Renal cortical epithelial cell (primary cell): ENCODE data around the gene BCL3. TPM values are rescaled to one million over a fixed set of nuclear protein-coding genes. Genes with fewer than 3 reads are reported as not detected.
A peak's percentile ranks its signal among the peaks of the same experiment; 100 is the strongest.
"Not testable (repeated sequence)": the region's sequence is repeated elsewhere in the genome, so short reads cannot be mapped to it uniquely, and the experiment has no call there.

Source experiments
- DNase-seq: peaks from one replicate; pipeline ENCODE4 v3.0.0-alpha.2; 2011; ENCODE audit warnings: low read depth
- total RNA-seq: library from RNA; depleted of rRNA; stranded (reverse); fragments of >200 nt; gene quantifications from 2 replicates; pipeline ENCODE4 v1.2.3, GENCODE V29; 2014

Gene BCL3
- 2.3 and 10.8 TPM in 2 replicates for total RNA-seq

DNA sequence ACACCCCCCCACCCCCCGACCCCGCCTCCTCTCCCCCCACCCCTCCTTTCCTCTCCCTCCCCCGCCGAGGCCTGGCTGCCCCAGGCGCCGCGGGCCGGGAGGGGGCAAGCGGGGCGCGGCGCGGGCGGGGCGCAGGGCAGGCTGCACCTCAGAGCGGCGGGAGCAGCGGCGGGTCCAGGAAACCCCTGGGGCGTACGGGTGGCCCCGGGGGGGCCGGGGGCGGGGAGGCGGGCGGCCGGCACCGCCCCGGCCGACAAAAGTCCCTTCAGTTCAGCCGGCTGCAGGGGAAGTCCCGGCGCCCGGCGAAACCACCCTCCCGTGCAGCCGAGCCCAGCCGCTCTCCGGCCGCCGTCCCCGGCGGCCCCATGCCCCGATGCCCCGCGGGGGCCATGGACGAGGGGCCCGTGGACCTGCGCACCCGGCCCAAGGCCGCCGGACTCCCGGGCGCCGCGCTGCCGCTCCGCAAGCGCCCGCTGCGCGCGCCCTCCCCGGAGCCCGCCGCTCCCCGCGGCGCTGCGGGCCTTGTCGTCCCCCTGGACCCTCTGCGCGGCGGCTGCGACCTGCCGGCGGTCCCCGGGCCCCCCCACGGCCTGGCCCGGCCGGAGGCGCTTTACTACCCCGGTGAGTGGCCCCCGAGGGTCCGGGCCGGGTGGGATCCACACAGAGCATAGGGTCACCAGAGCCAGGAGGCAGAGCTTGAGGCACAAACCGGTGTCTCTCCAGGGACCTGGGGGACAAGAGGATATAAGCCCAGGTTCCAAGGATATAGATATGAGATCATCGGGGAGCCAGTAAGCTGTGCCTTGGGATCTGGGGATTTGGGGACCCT, at the start of gene BCL3:
Gene BCL3, plus strand, starts transcription at position 283 of the 829 bp plus-strand sequence. Its CDS starts 83 bp downstream, at position 366.
- DNase-seq, result no peak

- DNase-seq, result no peak
These were observed 48.0 kb upstream of the BCL3 start for GRCh38 chr19:44700547-44700946.

- DNase-seq, result no peak
These were observed 47.3 kb upstream of the BCL3 start for GRCh38 chr19:44701228-44701627.

- no peak for DNase-seq
These were observed 45.8 kb upstream of the BCL3 start for GRCh38 chr19:44702551-44703176.

DNA sequence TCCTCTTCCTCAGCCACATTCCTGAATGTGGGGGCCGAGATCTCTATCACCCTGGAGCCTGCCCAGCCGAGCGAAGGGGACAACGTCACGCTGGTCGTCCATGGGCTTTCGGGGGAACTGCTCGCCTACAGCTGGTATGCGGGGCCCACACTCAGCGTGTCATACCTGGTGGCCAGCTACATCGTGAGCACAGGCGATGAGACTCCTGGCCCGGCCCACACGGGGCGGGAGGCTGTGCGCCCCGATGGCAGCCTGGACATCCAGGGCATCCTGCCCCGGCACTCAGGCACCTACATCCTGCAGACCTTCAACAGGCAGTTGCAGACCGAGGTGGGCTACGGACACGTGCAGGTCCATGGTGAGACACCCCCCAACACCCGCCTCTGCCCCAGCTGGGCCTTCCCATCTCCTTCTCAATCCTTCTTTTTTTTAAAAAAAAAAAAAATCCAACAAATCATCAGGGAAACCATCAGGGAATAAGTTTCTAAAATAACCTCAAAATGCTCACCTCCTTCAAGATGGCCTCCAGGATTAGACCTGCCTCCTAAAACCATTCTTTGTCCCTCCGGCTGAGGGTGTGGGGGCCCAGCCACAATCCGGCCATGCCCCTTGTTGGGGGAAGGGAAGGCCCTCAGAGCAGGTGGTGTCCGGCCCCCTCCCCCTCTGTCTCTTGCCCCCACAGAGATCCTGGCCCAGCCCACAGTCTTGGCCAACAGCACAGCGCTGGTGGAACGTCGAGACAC, 45.0 kb upstream of the BCL3 start:
- no peak for DNase-seq

GRCh38 chr19:44704982-44705381, 43.5 kb upstream of the BCL3 start:
- DNase-seq, result no peak

DNA sequence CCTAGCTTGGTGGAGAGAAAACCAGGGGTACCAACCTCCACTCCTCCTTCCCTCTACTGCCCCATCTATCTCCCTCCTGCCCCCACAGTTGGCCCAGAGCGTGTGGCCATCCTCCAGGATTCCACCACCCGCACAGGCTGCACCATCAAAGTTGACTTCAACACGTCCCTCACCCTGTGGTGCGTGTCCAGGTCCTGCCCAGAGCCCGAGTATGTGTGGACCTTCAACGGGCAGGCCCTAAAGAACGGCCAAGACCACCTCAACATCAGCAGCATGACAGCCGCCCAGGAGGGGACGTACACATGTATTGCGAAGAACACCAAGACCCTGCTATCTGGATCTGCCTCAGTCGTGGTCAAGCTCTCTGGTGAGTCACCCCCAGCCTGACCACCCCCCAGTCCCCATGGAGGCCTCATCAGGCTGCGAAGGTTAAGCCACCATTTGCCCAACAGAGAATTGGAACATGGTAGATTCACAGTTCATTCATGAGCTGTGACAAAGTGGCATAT, 43.0 kb upstream of the BCL3 start:
- no peak for DNase-seq

GRCh38 chr19:44706506-44707236, 41.8 kb upstream of the BCL3 start:
- no peak for DNase-seq

- DNase-seq, result no peak
These were observed 40.7 kb upstream of the BCL3 start for GRCh38 chr19:44707794-44708193.

DNA sequence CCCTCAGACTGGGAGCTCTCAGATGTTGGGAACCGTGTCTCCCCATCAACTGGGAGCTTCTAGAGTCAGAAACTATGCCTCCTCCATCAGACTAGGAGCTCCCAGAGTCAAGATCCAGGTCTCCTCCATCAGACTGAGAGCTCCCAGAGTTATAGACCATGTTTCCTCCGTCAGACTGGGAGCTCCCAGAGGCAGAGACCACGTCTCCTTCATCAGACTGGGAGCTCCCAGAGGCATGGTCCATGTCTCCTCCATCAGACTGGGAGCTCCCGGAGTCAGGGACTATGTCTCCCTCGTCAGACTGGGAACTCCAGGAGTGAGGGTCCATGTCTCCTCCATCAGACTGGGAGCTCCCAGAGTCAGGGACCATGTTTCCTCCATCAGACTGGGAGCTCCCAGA, 39.6 kb upstream of the BCL3 start:
- no peak for DNase-seq

GRCh38 chr19:44709434-44710266, 38.9 kb upstream of the BCL3 start:
- DNase-seq, result not testable (repeated sequence)

- DNase-seq, result no peak
These were observed 38.0 kb upstream of the BCL3 start for GRCh38 chr19:44710483-44710882.

- DNase-seq, result no peak
These were observed 35.5 kb upstream of the BCL3 start for GRCh38 chr19:44712864-44713515.

- DNase-seq, result no peak
These were observed 33.8 kb upstream of the BCL3 start for GRCh38 chr19:44714597-44715169.

GRCh38 chr19:44717603-44718002, 30.9 kb upstream of the BCL3 start:
- no peak for DNase-seq

DNA sequence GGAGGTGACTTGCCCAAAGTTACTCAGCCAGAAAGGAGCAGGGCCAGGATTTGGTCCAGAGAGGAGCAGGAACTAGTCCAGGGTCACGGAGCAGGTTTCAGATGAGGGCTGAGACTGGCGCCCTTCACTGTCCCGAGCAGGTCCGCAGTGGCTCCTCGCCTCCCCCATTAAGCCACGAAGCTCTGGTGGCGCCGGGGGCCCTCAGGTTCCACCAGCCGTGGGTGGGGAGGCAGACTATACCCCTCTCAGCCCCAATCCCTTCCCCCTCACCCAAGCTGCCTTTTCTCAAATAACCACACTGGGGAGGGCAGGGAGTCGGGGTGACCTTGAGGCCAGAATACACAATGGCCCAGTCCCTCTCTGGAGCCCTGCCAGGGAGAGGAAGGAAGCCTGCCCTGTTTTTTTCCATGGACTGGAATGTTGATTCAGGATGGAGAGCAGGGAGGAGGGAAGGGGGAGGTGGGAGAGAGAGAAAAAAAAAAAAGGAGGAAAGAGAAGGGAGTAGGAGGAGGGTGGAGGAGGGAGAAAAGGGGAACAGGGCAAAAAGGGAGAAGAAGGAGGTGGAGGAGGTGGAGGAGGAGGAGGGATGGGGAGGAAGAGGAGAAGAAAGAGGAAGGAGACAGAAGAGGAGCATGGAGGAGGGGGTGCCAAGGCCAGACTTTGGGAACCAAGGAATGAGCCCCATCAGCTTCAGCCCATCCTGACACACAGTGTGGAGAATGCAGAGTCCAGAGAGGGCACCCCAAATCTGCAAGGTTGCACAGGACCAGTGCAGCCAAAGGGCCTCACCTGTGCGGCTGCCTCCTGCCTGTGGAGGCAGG, 29.9 kb upstream of the BCL3 start:
- DNase-seq, result peak; percentile 84

GRCh38 chr19:44719262-44719701, 29.2 kb upstream of the BCL3 start:
- no peak for DNase-seq

DNA sequence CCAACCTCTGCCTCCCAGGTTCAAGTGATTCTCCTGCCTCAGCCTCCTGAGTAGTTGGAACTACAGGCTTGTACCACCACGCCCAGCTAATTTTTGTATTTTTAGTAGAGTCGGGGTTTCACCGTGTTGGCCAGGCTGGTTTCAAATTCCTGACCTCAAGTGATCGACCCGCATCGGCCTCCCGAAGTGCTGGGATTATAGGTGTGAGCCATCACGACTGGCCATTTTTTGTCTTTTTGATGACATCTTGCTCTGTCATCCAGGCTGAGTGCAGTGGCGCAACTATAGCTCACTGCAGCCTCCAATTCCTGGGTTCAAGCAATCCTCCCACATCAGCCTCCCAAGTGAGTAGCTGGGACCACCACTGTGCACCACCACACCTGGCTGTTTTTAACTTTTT, 28.1 kb upstream of the BCL3 start:
- DNase-seq, result not testable (repeated sequence)

GRCh38 chr19:44720945-44721344, 27.6 kb upstream of the BCL3 start:
- DNase-seq, result no peak
